NCI-H69 (cell line): Measurements from ENCODE around the gene AMFR.
"Not testable (repeated sequence)": the region's sequence is repeated elsewhere in the genome, so short reads cannot be mapped to it uniquely, and the experiment has no call there.

Experiments used
- DNase-seq: peaks from one replicate; lab custom pipeline; 2025; lab: John Stamatoyannopoulos, UW

AMFR gene

DNA sequence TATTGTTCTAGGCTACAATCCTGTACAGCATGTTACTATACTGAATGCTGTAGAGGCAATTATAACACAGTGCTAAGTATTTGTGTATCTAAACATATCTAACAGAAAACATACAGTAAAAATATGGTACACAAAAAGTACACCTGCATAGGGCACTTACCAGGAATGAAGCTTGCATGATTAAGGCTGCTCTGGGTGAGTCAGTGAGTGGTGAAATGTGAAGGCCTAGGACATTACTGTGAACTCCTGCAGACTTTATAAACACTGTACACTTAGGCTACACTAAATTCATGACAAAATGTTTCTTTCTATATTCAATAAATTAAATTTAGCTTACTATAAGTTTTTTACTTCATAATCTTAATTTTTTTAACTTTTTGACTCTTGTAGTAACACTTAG is 37.1 kb downstream of the AMFR start:
- DNase-seq = no peak

DNA sequence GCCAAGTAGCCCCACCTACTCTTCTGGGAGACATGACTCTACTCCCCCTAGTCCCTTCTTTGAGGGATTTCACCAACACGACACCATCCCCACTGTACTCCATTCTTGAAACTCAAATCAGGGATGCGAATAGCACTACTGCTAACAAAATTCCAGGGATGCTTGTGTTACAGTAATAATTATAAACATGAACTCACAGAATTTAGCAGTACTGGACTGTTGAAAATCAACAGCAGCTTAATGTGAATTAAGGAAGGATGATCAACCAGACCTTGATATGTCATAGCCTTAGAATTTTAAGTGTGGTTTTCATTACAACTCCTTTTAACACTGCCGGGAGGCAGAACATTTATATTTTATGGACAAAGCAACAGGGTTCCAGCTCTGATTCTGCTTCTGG is 37.9 kb downstream of the AMFR start:
- DNase-seq = no peak

DNA sequence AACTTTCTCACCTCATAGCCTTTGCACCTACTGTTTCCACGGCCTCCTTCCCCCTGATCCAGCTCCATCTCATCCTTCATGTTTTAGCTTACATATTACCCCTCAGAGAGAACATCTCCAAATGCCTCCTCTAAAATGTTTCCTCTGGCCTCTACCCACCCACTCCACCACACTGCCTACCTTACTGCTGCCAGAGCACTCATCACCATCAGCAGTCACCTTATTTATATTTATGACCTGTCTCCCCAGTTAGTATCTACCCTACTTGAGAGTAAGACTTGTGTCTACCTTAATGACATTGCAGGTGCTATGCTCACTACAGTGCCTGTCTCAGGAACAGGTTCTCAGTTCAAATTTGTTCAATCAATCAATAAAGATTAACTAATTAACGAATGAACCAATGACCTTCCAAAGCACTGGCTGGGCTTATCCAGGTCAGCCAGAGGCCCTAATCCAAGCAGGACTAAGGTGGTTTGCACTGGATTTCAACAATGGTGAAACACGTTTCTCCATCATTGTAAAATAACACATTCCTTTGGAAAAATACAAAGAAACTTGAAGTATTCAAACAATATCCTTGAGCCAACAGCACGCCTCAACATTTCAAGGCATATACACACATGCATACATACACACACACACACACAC is 41.1 kb downstream of the AMFR start:
- no peak for DNase-seq

DNA sequence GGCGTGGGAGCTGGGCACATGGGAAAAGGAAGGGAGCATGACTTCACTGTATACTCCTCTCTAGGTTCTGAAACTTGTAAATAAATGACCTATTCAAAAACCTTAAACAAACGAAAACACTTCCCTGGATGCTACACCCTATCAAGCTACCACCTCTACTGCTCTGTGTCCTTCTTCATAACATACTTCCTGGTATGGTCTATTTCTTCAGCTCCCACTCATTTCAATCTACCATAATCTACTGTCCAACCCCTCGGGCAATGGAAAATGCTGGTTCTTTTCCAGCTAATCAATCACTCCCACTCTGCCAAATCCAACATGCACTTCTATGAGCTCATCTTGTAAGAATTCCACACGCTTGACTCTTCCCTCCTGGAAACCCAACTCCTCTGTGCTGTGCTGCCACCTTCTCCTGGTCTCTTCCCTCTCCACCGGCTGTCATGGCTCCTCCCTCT is 42.4 kb downstream of the AMFR start:
- no peak for DNase-seq

DNA sequence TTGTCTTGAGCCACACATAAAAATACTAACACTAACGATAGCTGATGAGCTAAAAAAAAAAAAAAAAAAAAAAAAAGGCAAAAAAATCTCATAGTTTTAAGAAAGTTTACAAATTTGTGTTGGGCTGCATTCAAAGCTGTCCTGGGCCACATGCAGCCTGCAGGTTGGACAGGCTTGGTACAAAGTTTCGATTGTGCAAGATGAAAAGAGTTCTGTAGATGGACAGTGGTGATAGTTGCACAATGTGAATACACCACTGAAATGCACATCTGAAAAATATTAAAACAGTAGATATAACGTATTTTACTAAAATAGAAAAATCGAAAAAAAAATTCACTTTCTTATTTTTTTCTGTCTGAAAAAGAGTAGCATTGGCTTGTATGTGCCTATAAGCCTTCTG is 42.9 kb downstream of the AMFR start:
- no peak for DNase-seq

DNA sequence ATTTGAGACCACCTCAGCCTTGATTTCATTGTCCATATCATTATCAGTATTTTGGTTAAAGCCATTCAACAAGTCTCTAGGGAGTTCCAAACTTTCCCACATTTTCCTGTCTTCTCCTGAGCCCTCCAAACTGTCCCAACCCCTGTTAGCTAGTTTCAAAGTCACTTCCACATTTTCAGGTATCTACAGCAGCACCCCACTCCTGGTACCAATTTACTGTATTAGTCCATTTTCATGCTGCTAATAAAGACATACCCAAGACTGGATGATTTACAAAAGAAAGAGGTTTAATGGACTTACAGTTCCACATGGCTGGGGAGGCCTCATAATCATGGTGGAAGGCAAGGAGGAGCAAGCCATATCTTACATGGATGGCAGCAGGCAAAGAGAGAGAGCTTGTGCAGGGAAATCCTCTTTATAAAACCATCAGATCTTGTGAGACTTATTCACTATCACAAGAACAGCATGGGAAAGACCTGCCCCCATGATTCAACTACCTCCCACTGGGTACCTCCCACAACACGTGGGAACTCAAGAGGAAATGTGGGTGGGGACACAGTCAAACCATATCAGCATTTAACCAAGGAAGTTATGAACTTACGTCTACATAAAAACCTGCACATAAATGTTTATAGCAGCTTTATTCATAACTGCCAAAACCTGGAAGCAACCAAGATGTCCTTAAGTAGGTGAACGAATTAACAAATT is 44.4 kb downstream of the AMFR start:
- not testable (repeated sequence) for DNase-seq

DNA sequence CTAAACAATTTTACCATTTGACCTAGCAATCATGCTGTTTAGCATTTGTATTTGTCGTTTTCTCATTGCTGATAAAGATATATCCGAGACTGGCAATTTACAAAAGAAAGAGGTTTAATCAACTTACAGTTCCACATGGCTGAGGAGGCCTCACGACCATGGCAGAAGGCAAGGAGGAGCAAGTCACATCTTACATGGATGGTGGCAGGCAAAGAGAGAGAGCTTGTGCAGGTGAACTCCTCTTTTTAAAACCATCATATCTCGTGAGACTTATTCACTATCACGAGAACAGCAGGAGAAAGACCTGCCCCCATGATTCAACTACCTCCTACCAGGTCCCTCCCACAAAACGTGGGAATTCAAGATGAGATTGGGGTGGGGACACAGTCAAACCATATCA is 46.3 kb downstream of the AMFR start:
- not testable (repeated sequence) for DNase-seq

DNA sequence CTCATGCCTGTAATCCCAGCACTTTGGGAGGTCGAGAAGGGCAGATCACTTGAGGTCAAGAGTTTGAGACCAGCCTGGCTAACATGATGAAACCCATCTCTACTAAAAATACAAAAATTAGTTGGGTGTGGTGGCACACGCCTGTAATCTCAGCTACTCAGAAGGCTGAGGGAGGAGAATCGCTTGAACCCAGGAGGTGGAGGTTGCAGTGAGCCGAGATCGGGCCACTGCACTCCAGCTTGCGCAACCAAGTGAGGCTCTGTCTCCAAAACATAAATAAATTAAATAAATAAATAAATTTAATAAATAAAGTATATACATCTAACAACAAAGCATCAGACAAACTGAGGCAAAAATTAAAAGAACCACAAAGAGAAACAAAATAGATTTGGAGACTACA is 49.6 kb downstream of the AMFR start:
- not testable (repeated sequence) for DNase-seq

DNA sequence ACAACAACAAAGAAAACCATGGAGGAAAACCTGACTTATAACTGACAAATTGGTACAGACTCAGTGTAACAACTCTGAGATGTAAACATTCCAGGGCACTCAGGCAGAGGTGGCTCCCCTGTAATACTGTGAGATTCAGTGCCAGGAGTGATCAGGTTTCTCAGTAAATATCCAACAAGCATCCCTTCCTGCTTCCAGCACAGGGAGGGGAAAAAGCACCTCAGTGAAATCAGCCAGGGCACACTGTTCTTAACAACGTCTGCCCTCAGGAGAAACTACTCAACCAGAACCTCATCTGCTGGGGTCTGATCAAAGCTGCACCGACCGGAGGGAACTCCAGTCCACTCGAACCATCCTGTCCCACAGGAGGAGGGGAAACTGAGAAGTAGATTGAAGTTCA is 52.3 kb downstream of the AMFR start:
- peak; percentile 4 for DNase-seq

DNA sequence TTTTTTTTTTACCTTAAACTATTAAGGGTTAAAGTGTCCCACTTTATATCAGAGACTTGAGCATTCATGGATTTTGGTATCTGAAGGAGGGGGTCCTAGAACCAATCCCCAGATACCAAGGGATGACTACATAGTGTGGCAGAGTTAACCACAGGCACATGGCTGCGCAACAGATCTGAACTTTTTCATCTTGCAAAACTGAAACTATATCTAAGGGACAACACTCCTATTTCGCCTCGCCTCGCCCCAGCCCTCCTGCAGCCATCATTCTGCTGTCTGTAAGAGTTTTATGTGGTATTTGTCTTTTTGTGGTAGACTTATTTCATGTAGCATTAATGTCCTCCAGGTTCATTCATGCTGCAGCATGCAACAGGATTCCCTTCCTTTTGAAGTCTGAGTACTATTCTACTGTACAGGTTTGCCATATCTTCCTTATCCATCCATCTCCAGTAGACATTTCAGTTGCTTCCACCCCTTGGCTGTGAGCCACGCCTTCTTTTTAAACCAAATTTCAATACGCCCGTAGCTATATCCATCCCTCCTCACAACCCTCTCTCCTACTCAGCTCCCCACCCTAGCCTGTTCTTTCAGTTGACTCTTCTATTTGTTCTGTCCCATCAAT is 53.2 kb downstream of the AMFR start:
- DNase-seq = no peak

DNA sequence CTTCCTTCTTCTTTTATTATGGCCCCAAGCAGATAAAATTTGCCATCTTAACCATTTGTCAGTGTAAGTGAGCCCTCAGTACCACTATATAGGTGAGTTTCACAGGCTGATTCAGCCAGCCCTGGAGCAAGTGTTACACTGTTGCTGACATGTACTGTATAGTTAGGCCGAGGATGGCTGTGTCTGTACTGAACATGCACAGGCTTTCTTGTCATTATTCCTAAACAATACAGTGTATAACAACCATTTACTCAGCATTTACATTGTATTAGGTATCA is 53.7 kb downstream of the AMFR start:
- no peak for DNase-seq

DNA sequence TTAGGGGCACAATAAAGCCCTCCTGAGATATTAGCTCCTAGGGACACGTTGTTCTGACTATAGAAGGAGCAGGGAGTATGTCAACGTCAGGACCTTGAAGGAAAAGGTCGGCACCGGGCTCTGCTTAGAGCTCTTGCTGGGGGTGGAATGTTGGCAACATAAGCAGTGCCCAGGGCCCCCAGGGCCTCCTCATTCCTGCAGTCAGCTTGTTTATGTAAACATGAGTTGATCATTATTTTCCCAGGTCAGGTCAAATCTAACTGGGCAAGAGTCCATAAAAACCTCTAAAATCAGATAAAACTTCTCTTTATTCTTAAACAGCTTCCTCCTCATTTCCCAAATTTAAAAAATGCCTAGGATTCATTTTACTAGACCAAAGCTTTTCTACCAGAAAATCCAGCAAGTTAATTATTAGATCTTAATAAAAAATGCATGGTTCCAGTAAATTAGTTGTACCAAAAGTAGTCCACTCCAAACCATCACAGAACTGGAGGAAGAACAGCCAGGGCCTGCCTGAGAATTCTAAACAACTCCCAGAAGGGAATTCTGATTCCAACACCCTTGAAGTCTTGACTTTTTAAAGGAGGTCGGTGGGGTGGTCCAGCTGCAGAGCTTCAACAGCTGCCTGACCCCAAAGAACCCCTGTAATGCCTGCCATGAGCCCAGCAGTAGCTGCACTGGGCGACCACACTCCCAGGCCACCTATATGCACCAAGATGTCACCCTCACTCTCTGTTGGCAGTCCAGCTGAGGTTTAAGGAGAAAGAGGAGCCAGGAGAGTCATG is 54.3 kb downstream of the AMFR start:
- DNase-seq = no peak

DNA sequence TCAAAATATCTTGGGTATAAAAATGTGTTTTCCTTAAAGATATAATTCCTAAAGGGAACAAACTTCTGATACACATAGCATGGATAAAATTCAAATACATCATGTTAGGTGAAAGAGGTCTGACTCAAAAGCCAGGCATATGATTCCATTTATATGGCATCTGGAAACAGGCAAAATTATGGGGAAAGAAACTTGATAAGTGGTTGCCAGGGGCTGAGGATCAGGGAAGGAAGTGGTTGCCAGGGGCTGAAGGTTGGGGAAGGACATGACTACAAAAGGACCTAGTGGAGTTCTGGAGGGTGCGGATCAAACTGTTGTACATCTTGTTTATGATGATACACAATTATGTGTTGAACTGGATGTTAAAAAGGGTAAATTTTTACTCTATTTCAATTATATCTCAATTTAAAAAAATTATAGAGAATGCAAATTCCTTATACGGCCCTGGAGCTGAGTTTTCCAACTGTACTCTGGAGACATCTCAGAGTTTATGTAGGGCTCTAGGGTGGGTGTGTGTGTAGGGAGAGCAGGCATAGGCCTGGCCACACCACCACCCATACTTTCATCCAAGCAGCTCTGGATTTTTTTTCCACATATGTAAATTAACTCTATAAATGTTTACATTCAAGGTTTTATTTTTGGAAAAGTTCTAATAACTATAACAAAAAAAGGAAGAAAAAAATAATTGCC is 55.0 kb downstream of the AMFR start:
- DNase-seq = no peak

DNA sequence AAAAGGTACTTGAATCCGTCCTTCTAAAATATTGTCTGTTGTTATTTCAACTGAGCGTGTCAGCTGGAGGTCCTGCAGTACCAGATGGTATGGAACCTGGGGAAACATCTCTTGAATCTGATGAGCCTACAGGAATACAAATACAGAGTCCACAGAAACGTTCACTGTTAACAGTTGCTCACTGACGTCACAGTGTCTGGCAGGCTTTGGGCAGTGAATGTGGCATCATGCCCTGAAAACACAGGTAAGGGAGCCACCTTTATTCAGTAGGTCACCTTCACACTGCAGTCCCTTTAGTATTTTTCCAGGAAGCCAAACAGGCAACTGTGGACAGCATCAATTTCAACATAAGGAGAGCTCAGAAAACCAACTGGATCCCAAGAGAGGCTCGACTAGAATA is 56.1 kb downstream of the AMFR start:
- peak; percentile 17 for DNase-seq

DNA sequence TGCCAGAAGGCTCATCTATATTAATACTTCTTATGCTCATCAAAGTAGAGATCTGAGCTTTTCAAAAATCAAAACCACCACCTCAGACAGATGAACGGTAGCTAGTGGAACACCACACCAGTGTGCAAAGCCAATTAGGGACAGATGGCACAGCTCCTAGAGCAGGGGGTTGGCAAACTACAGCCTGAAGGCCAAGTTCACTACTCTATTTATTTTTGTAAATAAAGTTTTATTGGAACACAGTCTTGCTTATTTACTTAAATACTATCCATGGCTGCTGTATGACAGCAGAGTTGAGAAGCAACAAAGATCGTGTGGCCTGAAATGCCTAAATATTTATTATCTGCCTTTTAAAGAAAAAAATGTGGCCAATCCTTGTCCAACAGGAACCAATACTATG is 56.8 kb downstream of the AMFR start:
- no peak for DNase-seq

DNA sequence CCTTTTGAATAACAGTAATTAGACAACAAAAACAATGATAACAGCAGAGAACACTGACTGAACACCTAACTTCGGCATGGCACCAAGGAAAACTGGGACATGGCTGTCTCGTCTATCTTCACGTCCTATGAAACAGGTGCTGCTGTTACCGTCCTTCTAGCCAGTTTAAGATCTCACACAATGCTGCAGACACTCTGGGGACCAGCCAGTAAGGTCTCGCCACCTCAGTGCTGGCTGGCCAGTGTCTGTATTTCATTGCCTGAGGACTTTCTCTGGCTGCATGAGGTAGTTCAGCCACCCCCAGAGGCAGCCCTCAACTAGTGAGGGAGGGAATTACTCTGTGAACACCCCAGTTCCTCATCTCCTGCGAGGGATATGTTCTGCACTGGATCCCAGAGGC is 57.6 kb downstream of the AMFR start:
- no peak for DNase-seq

DNA sequence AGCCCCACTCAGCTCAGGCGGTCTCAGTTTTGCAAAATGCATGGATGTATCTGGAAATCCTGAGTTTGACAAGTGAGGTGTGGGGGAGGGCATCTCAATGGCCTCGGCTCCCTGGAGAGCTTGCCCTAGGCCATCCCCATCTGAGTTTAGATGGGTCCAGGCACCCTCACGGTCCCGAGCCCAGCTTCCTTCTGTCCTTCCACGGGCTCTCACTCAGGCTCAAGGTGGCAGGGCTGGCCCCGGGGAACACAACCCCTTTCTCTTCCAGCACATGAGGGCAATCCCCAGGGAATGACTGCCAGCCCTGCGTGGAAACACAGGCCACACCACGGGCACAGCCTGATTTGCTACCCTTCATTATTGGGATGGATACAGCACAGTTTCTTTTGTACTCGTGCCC is 58.4 kb downstream of the AMFR start:
- no peak for DNase-seq

DNA sequence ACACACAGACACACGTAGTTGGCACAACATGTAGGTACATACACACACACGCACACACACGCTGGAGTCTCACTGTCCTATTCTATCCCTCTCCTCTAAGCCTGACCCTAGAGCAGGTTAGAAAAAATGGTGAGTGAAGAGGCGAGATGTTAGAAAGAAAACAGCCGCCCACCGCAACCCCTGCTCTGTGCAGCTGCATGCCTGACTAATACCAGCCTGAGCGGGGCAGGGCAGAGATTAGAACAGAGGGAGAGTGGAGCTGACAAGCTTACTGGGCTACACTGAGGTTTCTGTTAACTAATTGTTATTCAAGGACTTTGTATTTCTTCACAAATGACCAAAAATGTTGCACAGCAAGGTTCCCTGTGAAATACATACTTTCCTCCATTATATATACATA is 59.8 kb downstream of the AMFR start:
- no peak for DNase-seq

DNA sequence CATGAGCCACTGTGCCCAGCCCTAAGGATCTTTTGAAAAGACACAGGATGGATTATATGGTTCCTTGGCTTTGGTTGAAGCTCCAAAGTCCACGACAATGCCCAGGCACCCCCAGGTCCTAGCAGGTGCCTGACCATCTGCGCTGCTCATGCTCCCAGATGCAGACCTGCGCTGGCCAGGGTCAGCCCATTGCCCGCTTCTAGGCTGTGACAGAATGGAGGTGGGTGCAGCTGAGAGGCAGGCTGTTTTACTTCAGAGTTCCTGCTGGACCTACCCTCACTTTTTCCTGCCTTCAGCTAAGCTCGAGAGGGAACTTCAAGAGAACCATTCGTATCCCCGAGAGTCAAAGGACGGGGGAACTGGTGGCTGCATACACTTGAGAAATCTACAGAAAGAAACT is 60.5 kb downstream of the AMFR start:
- no peak for DNase-seq

DNA sequence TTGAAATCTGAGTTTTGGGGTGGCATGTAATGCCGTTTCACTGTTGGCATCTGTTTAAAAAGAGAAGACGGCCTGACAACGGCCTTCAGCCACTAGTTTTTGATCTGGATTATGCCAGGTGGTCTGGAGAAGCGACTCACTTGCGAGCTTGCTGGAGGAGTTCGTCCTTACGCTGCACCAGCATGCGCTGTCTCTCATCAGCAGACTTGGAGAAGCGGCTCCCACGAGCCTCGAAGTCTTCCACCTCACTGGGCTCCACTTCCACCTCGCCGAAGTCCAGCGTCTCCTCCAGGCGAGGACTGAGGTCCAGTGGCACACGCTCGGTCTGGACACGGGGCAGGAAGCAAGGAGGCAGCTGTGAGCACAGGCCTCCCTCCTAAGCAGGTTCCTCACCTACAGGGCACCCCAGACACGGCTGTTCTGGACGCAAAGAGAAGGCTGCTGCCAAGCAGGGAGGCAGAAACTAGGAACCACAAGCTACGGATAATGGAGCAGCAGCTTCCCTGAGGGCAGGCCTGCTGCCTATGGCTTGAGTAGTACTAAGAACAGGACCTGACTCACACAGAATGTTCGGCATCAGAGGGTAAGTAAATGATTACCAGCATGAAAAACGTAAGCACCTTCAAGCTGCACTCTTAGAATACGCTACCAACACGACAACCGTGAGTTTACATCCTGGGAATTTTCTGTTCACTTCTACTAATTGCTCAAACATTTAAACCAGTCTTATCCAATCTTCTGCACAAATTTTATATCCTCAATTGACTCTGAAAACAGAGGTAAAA is 61.4 kb downstream of the AMFR start:
- DNase-seq = no peak

DNA sequence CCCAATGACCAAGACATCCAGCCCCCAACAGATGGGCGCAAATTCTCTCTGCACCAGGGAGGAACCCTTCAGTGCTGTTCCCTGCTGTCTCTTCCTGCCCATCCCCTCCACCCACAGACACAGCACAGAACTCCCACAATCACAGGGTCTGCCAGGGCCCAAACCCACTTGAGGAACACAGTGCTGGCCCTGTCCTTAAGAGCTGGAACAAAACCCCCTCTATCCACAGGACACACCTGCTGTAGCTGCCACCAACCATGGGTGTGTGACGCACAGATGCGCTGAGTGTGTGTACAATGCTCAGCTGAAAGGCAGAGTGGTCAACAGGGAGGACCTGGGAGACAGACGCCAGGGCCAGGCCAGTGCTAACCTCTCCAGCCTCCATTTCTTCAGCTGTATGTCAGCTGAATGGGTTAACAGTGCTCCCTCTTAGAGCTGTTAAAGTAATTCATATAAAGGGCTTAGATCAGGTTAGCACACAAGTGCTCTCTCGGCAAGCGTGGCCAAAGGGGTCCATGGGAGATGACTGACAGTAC is 62.1 kb downstream of the AMFR start:
- DNase-seq = no peak
